Spleen (tissue), 7 donors: ENCODE measurements around the gene LIN7A.

Experiments
- CTCF ChIP-seq, 11 experiments: fragments of 200-600 bp in 7 of 11; fragments of 450-650 bp in 4 of 11; sonication (generic) in 4 of 11; IDR thresholded peaks in 8 of 11; conservative IDR thresholded peaks in 3 of 11; 1 replicate in 7 of 11; 2 replicates in 4 of 11; pipeline versions ENCODE4 v1.4.0 to v1.8.0; 2016 to 2021; ENCODE audit warnings: antibody characterized with exemption in 11 of 11, inconsistent platforms in 4 of 11, mild to moderate bottlenecking in 1 of 11
- POLR2A ChIP-seq, 3 donors: fragments of 450-650 bp; IDR thresholded peaks; one replicate each; pipeline ENCODE4 v1.5.1; 2017; ENCODE audit warnings: antibody characterized with exemption in 3 of 3, mild to moderate bottlenecking in 1 of 3
- donor health status: DM: no; HTN: no; CAD: no; lungs with moderate emphysema.
- donor health status: DM: no; HTN: no; CAD: no.
- donor health status: DM: no; HTN: no; CAD: no.

- no peak for TF ChIP-seq CTCF (IDR thresholded peaks at IDR 0.05 in 8 of 11, conservative IDR thresholded peaks at IDR 0.05 in 3 of 11)
- TF ChIP-seq POLR2A (IDR thresholded peaks at IDR 0.05) = no peak
Measured at GRCh38 chr12:80825506-80825905, 112.2 kb downstream of the LIN7A start.
